ENCODE data around the gene ITGB8. TPM values are rescaled to one million over a fixed set of nuclear protein-coding genes. Genes with fewer than 3 reads are reported as not detected.

ITGB8 gene
- total RNA-seq, 5 donors from 2014 or later (not counting 1 experiment from before 2014, with no cell fraction given), result 0.08 to 0.29 (median 0.16) TPM

GRCh38 chr7:20402747-20403230 is 72.1 kb downstream of the ITGB8 start:
- no peaks in the 10 kb centered on the region for H3K27me3 Mint-ChIP-seq

DNA sequence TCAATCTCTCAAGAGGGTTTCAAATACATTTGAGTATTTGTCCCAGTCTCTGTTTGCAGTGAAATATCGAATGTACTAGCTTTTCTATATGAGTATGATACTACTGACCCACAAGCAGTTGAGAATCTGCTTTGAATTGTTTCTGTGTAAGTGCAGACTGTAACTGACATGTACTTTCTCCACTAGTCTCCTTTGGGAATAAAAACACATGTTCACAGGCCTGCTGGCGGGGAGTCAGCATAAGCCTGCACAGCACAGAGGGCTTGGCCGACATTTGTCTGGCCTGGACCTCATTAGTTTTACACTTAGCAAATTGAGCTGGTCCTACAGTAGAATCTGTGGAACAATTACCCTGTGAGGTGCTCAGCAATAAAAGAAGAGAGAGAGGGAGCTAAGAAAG is 72.6 kb downstream of the ITGB8 start:
- Histone ChIP-seq H3K9me3 (no peaks in the 10 kb centered on the region), H3K36me3 (ENCODE audit: control insufficient read depth in 2 of 2, extremely low read depth in 1 of 2, insufficient read depth in 1 of 2, low read length in 1 of 2) (no peaks in the 10 kb centered on the region), H3K27ac (ENCODE audit: low read length) (no peak overlapping the region), H3K4me1 (ENCODE audit: control insufficient read depth in 1 of 2, extremely low read depth in 1 of 2, insufficient read depth in 2 of 2, low read length in 2 of 2) (no peaks in the 10 kb centered on the region), H3K27me3 (replicated peaks in 1 of 2; ENCODE audit: control insufficient read depth in 2 of 2, extremely low read depth in 1 of 2, insufficient read depth in 2 of 2, low read length in 1 of 2) (no peaks in the 10 kb centered on the region), H3K4me3 (ENCODE audit: control insufficient read depth in 1 of 2, extremely low read depth in 1 of 2, low read length in 1 of 2) (no peak overlapping the region)
- Mint-ChIP-seq H3K27ac (no peak overlapping the region), H3K36me3 (no peaks in the 10 kb centered on the region), H3K4me1 (no peaks in the 10 kb centered on the region), H3K4me3 (no peak overlapping the region), H3K27me3 (no peaks in the 10 kb centered on the region), H3K9me3 (no peaks in the 10 kb centered on the region)
- no peak for ATAC-seq (replicated peaks in 1 of 4)
- 100% methylated on average over 2 of the region's 3 CpGs for WGBS (ENCODE audit: insufficient coverage)
- ChIA-PET CTCF (no interaction called here), POLR2A (no interaction called here)
- no peak for DNase-seq

More at GRCh38 chr7:20402747-20403230, 72.1 kb downstream of the ITGB8 start:
- no peaks in the 10 kb centered on the region for H3K36me3 Mint-ChIP-seq
- ChIA-PET CTCF (no interaction called here), POLR2A (no interaction called here)
- no peaks in the 10 kb centered on the region for H3K4me1 Mint-ChIP-seq
- Histone ChIP-seq H3K36me3 (ENCODE audit: control insufficient read depth in 2 of 2, extremely low read depth in 1 of 2, insufficient read depth in 1 of 2, low read length in 1 of 2) (no peaks in the 10 kb centered on the region), H3K9me3 (no peaks in the 10 kb centered on the region), H3K27me3 (replicated peaks in 1 of 2; ENCODE audit: control insufficient read depth in 2 of 2, extremely low read depth in 1 of 2, insufficient read depth in 2 of 2, low read length in 1 of 2) (no peaks in the 10 kb centered on the region), H3K27ac (ENCODE audit: low read length) (no peak overlapping the region), H3K4me3 (ENCODE audit: control insufficient read depth in 1 of 2, extremely low read depth in 1 of 2, low read length in 1 of 2) (no peak overlapping the region), H3K4me1 (ENCODE audit: control insufficient read depth in 1 of 2, extremely low read depth in 1 of 2, insufficient read depth in 2 of 2, low read length in 2 of 2) (no peaks in the 10 kb centered on the region)
- H3K4me3 Mint-ChIP-seq, result no peak overlapping the region
- DNase-seq (no peak), ATAC-seq (replicated peaks in 1 of 4) (no peak)
- no peaks in the 10 kb centered on the region for H3K9me3 Mint-ChIP-seq
- no peak overlapping the region for H3K27ac Mint-ChIP-seq
- WGBS (ENCODE audit: insufficient coverage), result no CpG with 5 or more reads among the region's 4 CpGs

DNA sequence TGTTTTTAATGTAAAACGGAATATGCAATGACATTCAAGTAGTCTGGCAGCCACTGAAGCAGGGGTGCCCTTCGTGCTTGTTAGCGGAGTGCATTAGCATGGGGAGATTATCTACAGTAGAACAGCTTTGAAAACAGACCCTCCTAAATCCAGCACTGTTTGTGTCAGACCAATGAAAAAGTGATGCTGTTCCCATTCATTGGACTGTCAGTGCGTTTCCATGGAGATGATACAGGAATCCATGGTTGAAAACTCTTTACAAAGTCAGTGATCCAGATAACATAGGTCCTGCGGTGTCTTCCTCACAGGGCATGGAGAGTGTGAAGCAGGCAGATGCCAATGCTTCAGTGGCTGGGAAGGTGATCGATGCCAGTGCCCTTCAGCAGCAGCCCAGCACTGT is 73.6 kb downstream of the ITGB8 start:
- H3K36me3 Mint-ChIP-seq, result no peaks in the 10 kb centered on the region
- Histone ChIP-seq H3K27ac (ENCODE audit: low read length) (no peak overlapping the region), H3K27me3 (replicated peaks in 1 of 2; ENCODE audit: control insufficient read depth in 2 of 2, extremely low read depth in 1 of 2, insufficient read depth in 2 of 2, low read length in 1 of 2) (no peaks in the 10 kb centered on the region), H3K36me3 (ENCODE audit: control insufficient read depth in 2 of 2, extremely low read depth in 1 of 2, insufficient read depth in 1 of 2, low read length in 1 of 2) (no peaks in the 10 kb centered on the region), H3K4me1 (ENCODE audit: control insufficient read depth in 1 of 2, extremely low read depth in 1 of 2, insufficient read depth in 2 of 2, low read length in 2 of 2) (no peaks in the 10 kb centered on the region), H3K9me3 (no peaks in the 10 kb centered on the region), H3K4me3 (ENCODE audit: control insufficient read depth in 1 of 2, extremely low read depth in 1 of 2, low read length in 1 of 2) (no peak overlapping the region)
- ATAC-seq (replicated peaks in 1 of 4), result no peak
- H3K9me3 Mint-ChIP-seq, result no peaks in the 10 kb centered on the region
- H3K27ac Mint-ChIP-seq, result no peak overlapping the region
- DNase-seq, result no peak
- WGBS (ENCODE audit: insufficient coverage), result 90% methylated on average over 6 of the region's 6 CpGs
- no peaks in the 10 kb centered on the region for H3K4me1 Mint-ChIP-seq
- no peak overlapping the region for H3K4me3 Mint-ChIP-seq
- no peaks in the 10 kb centered on the region for H3K27me3 Mint-ChIP-seq
- CTCF ChIA-PET, result no interaction called here
- POLR2A ChIA-PET, result no interaction called here

DNA sequence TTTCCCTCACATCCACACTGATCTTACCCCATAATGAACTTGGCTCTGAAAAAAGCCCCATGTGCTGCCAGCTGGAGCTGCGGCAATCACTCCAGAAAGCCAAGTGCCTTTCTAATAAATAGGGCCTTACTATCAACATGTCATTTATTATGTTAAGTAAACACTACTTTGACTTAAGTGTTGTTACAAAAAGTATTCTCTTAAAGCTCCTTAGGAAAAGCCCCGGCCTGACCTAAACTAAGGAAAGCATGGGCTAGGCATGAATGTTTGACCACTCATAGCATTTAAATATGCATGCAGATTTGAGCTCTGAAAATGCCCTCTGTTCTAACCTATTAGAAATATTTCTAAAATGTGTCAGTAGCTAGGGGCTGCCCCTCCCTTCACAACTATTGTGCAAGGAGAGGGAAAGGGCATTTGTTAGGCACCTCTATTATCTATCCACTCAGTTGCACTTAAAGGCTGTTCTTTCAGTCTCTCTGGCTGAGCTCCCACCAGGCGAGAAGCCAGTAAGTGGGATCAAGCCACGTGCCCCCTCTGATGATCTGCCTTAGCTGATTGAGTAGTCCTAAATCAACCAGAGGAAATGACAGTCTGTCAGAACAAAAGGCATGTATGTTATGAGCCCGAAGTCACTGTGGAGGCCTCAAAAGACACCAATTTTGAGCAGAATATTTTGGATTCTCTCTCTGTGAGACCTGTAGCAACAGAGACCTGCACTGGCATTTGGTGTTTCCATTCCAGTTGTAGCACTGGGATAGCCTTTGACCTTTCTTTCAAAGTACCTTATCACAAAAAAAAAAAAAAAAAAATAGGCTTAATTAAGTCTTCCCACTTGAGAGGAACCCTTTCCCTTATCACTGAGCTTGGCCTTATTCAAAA is 77.1 kb downstream of the ITGB8 start:
- H3K4me1 ChIP-seq (ENCODE audit: control insufficient read depth in 1 of 2, extremely low read depth in 1 of 2, insufficient read depth in 2 of 2, low read length in 2 of 2), result no peaks in the 10 kb centered on the region
- H3K9me3 ChIP-seq, result no peaks in the 10 kb centered on the region
- no peaks in the 10 kb centered on the region for H3K36me3 ChIP-seq (ENCODE audit: control insufficient read depth in 2 of 2, extremely low read depth in 1 of 2, insufficient read depth in 1 of 2, low read length in 1 of 2)
- Mint-ChIP-seq H3K4me1 (no peaks in the 10 kb centered on the region), H3K36me3 (no peaks in the 10 kb centered on the region), H3K27me3 (no peaks in the 10 kb centered on the region), H3K4me3 (no peak overlapping the region), H3K27ac (no peak overlapping the region), H3K9me3 (no peaks in the 10 kb centered on the region)
- no peaks in the 10 kb centered on the region for H3K27me3 ChIP-seq (replicated peaks in 1 of 2; ENCODE audit: control insufficient read depth in 2 of 2, extremely low read depth in 1 of 2, insufficient read depth in 2 of 2, low read length in 1 of 2)
- WGBS (ENCODE audit: insufficient coverage), result 61% methylated on average over 3 of the region's 5 CpGs
- H3K27ac ChIP-seq (ENCODE audit: low read length), result no peak overlapping the region
- DNase-seq (no peak), ATAC-seq (replicated peaks in 1 of 4) (no peak)
- ChIA-PET POLR2A (no interaction called here), CTCF (no interaction called here)
- H3K4me3 ChIP-seq (ENCODE audit: control insufficient read depth in 1 of 2, extremely low read depth in 1 of 2, low read length in 1 of 2), result no peak overlapping the region

- Mint-ChIP-seq H3K27me3 (no peaks in the 10 kb centered on the region), H3K4me3 (no peak overlapping the region), H3K9me3 (no peaks in the 10 kb centered on the region), H3K27ac (no peak overlapping the region), H3K4me1 (no peaks in the 10 kb centered on the region), H3K36me3 (no peaks in the 10 kb centered on the region)
- H3K27ac ChIP-seq (ENCODE audit: low read length), result no peak overlapping the region
- POLR2A ChIA-PET, result no interaction called here
- DNase-seq (no peak), ATAC-seq (replicated peaks in 1 of 4) (no peak)
- no peaks in the 10 kb centered on the region for H3K4me1 ChIP-seq (ENCODE audit: control insufficient read depth in 1 of 2, extremely low read depth in 1 of 2, insufficient read depth in 2 of 2, low read length in 2 of 2)
- no peaks in the 10 kb centered on the region for H3K36me3 ChIP-seq (ENCODE audit: control insufficient read depth in 2 of 2, extremely low read depth in 1 of 2, insufficient read depth in 1 of 2, low read length in 1 of 2)
- H3K4me3 ChIP-seq (ENCODE audit: control insufficient read depth in 1 of 2, extremely low read depth in 1 of 2, low read length in 1 of 2), result no peak overlapping the region
- CTCF ChIA-PET, result no interaction called here
- no peaks in the 10 kb centered on the region for H3K27me3 ChIP-seq (replicated peaks in 1 of 2; ENCODE audit: control insufficient read depth in 2 of 2, extremely low read depth in 1 of 2, insufficient read depth in 2 of 2, low read length in 1 of 2)
- H3K9me3 ChIP-seq, result no peaks in the 10 kb centered on the region
- WGBS (ENCODE audit: insufficient coverage), result no CpG with 5 or more reads among the region's 2 CpGs
These were observed 77.7 kb downstream of the ITGB8 start for GRCh38 chr7:20408467-20408826.

GRCh38 chr7:20409961-20410360 is 79.3 kb downstream of the ITGB8 start:
- Mint-ChIP-seq H3K27me3 (no peaks in the 10 kb centered on the region), H3K27ac (no peak overlapping the region), H3K4me3 (no peak overlapping the region), H3K9me3 (no peaks in the 10 kb centered on the region), H3K4me1 (no peaks in the 10 kb centered on the region), H3K36me3 (no peaks in the 10 kb centered on the region)
- Histone ChIP-seq H3K4me1 (ENCODE audit: control insufficient read depth in 1 of 2, extremely low read depth in 1 of 2, insufficient read depth in 2 of 2, low read length in 2 of 2) (no peaks in the 10 kb centered on the region), H3K36me3 (ENCODE audit: control insufficient read depth in 2 of 2, extremely low read depth in 1 of 2, insufficient read depth in 1 of 2, low read length in 1 of 2) (no peaks in the 10 kb centered on the region), H3K4me3 (ENCODE audit: control insufficient read depth in 1 of 2, extremely low read depth in 1 of 2, low read length in 1 of 2) (no peak overlapping the region), H3K27me3 (replicated peaks in 1 of 2; ENCODE audit: control insufficient read depth in 2 of 2, extremely low read depth in 1 of 2, insufficient read depth in 2 of 2, low read length in 1 of 2) (no peaks in the 10 kb centered on the region), H3K27ac (ENCODE audit: low read length) (no peak overlapping the region), H3K9me3 (no peaks in the 10 kb centered on the region)
- ATAC-seq (replicated peaks in 1 of 4), result no peak
- WGBS (ENCODE audit: insufficient coverage), result no CpG with 5 or more reads among the region's 5 CpGs
- no peak for DNase-seq
- POLR2A ChIA-PET, result no interaction called here
- CTCF ChIA-PET, result no interaction called here
